GM21367 (cell line): ENCODE data around the gene NRXN3.

Experiments used
- ATAC-seq: cut with Tn5 transposase; IDR thresholded peaks from one replicate; pipeline ENCODE4 v1.9.1; 2021; ENCODE audit not compliant: unreplicated experiment

NRXN3 gene

DNA sequence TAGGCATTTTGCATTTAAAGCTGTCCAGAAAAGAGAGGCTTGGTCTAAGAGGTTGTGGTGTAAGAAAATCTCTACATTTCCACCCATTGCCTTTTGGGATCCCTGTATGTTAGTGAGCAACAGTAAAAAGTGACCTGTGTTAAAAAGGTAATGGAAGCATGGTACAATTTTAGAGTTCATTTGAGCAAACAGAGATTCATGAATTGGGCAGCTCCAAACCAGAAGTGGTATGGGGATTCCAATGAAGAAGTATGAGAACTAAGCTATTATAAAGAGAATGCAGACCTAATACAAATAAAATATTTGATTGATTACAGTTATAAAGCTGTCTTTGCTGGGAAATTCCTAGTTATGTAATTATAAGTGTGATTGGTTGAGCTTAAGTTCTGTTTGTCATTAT, 1134.1 kb downstream of the NRXN3 start:
- ATAC-seq, result no peak

DNA sequence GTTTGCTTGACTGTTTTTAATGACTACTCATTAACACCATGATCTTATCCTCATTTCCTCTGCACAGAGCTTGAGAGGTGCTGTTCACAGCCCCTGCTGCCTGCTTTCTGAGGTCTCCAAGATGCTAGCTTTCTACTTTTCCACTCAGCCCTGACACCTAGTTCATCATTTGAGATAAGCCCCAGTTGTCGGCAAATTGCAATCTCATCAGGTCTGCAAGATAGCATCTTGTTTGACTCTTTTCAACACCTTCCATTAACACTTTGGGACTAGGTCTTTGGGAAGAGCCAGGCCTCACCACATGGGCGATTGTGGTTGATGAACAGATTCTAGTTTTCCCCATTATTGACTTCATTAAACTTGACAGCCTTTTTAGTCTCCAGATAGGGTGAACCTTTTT, 1136.4 kb downstream of the NRXN3 start:
- ATAC-seq, result no peak

DNA sequence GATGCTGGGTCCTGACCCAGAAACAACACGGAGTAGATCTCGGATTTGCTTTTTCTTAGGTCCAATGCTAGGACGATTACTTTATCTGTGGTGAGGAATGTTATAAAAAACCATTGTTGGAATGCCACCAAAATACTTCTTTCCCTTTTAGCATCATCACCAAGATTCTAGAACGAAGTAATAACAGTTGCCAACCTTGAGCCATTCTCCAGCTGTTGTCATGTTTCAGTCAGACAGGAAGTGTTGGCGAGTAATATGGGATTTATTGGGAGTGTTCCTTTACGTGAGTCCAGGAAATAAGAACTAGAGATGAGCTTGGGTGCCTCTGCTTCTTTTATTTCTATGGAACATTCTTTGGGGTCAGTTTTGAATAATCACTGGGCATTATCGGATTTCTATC, 1148.2 kb downstream of the NRXN3 start:
- ATAC-seq, result no peak

DNA sequence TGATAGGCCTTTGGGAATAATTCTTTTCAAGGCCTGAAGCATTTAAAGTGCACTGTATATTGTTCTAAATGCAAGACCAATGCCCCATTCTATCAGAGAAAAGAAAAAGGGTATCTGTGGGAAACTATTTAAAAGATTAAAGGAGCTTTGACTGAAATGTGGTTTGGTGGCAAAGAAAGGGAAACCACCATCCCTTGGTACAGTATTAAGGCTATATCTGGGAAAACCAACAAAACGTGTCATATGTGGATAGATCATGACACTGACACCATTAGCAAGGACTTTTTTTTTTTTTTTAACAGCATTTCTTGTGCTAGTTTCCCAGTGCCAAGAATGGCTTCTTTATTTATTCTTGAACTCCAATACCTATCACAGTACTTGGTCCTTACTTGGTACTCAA, 1150.4 kb downstream of the NRXN3 start:
- no peak for ATAC-seq

DNA sequence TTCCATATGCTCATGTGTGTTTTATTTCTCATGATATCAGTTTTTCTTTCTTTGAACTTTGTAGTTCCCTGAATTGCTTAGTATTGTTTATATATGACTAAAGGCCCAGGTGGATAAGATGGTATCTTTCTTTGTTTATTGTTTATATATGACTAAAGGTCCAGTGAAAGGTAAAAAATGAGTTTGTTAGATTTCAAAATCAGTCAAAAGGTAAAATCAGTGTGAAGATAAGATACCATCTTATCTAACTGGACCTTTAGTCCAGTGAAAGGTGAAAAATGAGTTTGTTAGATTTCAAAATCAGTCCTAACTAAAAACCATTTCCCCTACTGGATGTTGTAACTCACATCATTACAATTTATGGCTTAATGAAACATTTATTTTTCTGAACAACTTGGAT, 1150.9 kb downstream of the NRXN3 start:
- ATAC-seq, result no peak

DNA sequence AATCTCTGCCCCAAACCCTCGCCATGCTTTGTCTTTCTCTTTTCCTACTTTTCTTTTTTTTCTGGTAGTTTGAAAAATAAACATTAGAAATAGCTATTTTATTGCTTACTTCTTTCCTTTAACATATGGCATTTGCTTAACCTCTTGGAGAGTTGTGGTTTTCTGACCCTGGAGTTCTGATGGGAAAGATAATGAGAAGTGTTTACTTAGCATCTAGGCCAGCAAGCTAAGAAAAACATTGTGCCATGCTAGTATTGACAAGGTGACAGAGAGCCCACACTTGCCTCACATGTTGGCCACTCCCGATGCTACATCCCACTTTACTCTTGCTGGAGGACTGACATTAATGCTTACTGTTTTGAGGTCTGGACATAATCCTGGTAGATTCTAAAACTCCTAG, 1154.9 kb downstream of the NRXN3 start:
- ATAC-seq, result no peak

DNA sequence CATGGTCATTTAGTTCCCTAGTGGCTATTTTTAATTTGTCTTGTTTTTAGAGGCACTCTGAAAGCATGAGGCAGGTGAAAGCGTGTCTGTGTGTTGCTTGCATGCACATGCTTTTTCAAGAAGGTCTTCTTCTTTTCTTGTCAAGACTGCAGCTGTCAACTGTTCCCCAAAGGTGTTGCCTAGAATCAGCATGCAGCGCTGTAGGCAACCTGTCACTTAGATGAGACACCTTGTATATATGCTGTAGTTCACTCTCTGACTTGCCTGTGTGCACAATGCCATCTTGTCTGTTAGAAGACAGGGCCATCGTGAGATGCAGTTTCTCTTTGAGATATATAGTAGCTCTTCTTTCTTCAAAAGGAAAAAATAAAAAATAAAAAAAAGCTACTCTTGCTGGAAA, 1155.4 kb downstream of the NRXN3 start:
- no peak for ATAC-seq

DNA sequence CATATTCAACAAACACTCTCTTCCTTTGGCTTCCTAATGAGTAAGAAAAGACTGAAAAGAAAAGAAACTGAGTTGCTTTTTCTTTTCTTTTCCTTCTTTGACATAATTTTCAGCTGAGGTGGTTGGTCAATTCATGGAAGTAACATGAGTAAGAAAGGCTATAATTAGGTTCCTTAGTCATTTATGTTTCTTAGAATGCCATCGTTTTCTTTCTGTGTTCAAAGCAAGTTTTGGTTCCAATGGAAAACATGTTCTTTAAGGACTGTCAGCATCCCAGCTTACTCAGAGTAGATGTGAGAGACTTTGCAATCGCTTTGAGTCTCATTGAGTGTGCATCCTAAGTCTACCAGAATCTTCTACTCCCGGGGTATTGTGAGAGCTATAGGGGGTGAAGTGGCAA, 1158.7 kb downstream of the NRXN3 start:
- ATAC-seq, result no peak

DNA sequence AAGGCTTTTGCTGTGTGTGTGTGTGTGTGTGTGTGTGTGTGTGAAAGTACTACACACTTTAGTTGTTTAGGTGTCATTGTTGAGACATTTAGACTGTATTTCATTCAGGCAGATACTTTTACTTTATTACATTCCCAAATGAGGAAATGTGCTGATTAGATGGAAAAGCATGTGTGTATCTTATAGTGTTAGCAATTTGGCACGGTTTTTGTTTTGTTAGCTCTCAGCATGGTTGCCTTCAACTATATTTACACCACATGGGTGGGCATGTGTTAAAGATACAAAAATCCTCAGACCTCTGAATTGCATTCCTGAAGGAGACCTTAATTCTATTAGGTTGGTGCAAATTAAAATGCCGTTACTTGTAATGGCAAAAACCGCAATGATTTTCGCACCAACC, 1161.7 kb downstream of the NRXN3 start:
- no peak for ATAC-seq

DNA sequence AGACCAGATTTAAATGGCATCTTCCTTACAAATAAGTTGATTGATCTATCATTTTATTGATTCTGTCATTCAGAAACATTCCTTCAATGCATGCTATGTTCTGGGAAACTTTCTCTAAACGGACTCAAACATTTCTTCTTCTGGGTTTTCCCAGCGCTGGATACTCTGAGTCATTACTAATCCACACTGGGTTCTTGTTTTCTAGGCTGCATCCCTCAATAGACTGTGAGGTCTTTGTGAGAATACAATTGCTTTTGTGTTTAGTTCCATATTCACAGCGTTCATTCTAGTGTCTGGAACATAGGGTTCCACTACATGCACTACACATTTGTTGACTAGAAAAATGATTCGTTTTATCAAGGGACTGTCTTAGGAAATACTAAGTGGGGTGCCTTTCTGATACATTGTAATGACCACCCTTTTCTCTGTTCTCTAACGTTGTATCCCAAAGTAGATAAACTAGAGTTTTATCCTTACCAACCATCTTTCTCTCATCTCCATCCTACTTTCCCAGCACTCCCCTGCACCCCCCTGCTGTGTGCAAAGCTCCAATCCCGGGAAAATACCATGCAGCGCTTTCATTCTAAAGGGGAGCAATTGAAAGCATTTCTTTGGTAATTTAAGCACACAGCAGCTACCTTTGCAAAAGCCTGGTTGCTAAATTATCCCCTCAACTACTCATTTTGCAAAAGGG, 1162.5 kb downstream of the NRXN3 start:
- ATAC-seq, result no peak

DNA sequence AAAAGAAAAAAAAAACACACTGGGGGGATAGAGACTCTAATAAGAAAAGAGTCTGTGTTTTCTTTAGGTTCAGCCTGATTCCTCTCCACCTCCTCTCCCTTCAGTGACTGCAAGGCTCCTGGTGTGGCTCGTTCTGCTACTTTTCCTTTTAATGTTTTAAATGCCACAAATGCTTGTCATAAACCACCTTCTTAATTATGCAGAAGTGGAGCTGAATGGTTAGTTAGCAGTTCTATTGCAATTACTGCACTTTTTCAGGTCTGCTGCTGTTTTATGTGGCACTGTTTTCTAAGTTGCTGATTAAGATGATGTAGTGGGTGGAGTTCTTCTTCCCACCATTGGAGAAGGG, 1163.0 kb downstream of the NRXN3 start:
- no peak for ATAC-seq

DNA sequence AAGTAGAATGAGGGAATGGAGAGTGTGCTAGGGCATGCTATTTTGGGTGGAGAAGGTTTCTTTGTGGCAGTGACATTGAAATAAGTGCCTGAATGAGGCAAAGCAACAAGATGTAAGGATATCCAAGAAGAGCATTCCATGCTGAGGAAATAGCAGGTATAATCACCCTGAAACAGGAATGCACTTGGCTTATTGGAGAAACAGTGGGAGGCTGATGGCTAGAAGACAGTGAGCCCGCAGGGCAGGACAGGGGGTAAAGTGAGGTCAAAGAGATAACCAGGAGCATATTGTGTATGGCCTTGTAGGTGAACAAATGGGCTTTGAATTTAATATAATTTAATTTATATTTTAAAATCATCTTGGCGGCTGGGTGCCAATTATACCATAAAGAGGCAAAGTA, 1164.1 kb downstream of the NRXN3 start:
- ATAC-seq, result no peak

DNA sequence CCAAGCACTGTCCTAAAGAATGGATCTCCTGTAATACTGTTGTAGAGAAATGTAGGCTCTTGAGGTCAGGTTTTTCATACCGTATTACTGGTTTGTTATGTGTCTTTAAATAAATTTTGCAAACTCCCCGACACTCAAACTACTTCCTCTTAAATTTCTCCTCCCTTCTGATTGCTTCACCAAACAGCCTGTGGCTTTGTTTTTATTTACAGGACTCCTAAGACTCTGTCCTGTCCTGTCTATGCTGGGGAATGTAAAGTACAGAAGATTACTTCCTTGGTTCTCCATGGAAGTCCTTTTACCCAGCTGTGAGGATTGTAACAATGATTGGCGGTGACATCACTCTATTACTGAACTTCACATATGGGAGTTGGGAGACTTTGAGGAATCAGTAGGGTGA, 1167.6 kb downstream of the NRXN3 start:
- no peak for ATAC-seq

DNA sequence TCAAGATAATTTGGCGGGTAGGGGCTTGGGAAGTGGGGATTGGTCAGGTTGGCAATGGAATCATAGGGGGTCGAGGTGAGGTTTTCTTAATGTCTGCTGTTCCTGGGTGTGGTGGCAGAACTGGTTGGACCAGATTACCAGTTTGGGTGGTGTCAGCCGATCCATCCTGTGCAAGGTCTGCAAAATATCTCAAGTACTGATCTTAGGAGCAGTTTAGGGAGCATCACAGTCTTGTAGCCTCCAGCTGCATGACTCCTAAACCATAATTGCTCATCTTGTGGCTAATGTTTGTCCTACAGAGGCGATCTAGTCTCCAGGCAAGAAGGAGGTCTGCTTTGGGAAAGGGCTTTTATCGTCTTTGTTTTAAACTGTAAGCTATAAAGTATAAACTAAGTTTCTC, 1172.8 kb downstream of the NRXN3 start:
- no peak for ATAC-seq

DNA sequence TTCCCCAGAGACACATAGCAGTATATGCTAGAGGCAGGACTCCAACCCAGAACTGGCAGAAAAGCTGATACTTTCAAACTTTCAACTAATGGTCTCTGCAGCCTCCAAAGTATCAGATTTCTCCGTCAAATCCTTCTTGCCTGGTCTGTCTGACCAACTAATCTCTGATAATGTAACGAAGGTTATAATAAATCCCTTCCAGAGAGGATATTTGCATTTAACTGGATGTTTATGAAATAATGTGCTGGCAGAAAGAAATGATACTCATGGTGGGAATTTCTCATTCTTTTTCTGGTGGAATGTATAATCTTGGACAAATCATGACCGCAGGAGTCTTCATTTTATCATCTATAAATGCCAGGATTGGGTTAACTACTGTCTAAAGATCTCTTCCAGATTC, 1180.8 kb downstream of the NRXN3 start:
- no peak for ATAC-seq

DNA sequence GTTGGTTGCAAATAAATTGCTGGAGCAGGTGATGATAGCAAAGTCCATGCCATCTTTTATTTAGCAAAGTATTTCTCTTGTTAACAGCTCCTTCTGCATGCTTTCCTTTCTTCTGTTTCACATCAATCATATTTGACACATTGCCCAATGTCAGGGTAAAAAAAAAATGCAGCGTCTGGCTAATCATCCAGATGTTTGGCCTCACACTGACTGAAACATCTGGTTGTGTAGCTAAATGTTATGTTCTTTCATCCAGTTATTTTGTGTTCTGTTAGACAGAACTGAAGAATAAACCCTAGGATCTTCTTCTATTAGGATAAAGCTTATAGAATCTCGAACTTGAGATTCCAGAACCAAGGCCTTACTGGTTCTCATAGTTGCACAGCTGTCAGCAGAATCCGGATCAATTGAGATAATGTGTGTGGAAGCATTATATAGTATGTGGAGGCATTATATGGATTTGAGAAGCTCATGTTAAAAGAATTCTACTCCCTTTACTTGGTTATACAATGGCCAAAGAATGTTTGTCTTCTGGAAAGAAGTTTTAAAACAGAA, 1182.0 kb downstream of the NRXN3 start:
- no peak for ATAC-seq

DNA sequence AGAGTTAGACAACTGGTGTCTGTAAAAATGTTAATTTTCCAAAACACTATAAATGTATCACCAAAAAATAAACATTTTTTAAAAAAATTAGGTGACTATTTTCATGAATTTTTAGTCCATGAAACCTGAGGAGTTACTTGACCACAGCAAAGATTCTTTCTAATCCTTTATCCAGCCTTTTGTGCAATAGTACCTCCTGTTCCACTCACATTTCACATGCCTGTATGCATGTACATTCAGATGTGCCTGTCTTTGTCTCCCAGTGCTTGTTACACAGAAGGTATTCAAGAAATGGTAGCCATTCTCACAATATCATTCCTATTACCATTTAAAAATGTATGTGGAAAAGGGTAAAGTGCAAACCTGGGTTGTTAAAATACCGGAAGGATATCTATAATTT, 1184.2 kb downstream of the NRXN3 start:
- no peak for ATAC-seq

DNA sequence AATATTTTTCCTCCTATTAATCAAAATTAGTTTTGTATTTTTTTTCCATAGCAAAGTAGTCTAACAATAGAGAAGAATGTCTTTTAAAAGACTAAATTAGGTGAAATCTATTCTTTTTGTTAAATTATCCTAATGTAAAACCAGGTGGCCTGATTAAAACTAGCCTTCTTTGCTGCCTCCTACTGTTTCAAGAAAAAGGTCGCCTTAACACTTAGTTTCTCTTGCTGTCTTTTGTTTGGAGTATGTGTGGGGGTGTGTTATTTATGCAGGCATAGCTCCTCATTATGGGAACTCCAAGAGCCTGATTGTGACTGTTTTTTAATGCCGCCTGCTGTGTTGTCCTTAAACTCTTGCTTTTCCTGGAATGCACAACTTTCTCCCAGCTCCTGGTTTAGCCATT, 1185.9 kb downstream of the NRXN3 start:
- no peak for ATAC-seq

DNA sequence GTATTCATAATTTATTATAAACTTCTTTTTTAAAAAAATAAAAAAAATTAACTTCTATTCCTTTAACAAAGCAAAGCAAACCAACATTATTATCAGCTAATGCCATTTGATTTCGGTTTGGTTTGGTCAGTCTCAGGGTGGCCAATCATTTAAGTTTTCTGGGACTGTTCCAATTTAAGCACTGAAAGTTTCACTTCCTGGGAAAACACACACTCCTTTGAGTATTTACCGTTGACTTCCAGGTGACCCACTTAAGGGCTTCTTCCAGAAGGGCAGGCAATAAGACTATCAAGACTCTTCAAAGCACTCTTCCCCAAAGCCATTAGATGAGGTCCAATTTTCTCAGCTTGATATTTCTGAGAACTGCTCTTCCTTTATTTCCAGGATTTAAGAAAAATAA, 1187.1 kb downstream of the NRXN3 start:
- ATAC-seq, result no peak

DNA sequence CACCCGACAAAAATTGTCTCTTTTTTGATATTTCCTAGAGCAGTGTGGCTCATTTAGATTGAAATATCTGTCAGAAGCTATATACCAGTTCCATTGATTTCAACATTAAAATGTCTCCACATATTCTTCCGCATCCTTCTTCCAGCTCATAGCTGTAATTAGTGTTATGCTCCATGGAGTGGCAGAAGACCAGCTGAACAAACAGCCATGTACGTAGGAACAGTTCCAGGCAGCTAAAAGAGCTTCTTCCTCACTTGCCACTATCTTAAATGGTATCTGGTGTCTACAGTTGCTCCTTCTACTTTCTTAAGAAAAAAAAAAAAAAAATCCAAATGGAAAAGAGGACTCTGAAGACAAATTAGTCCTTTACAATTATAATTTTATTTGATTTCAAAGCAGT, 1193.1 kb downstream of the NRXN3 start:
- ATAC-seq, result no peak

DNA sequence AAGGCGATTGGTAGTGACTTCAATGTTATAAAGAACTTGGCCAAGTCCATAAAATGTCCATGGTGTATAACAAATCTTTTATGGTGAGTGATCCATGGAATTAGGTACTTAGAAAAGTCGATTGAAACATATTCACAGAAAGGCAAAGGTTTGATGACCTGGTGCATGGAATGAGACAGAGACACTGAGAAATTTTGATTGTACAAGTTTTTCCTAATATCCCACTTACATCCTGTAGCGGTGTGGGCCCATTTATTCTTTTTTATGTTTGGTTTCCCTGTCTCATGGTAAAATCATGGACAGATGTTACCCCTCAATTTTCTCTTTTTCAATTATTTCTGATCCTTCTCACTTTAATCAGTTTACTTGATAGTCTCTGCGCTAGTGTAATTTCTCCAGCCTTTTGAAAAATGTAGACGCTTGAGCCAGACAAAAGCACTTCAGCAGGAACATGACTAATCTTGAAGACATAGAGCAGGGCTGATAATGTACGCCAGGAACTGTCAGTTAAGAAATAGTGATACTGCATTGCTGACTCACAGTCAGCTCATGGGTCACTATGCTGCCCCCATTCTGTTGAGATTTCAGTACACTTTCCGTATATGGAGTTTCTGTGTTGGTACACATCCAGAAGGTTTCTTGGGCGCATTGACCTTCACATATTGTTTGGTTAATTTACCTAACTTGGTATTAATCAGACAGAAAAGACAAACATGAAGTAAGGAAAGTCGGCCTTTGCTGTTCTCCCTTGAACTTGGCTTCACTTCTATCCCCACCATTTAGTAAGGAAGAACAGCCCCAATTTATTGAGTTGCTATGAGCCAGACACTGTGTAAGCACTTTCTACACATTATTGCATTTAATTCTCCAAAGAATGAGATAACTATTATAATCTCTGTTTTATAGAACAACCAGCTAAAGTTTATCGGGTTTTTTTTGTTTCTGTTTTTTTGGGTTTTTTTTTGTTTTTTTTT, 1199.5 kb downstream of the NRXN3 start:
- no peak for ATAC-seq

DNA sequence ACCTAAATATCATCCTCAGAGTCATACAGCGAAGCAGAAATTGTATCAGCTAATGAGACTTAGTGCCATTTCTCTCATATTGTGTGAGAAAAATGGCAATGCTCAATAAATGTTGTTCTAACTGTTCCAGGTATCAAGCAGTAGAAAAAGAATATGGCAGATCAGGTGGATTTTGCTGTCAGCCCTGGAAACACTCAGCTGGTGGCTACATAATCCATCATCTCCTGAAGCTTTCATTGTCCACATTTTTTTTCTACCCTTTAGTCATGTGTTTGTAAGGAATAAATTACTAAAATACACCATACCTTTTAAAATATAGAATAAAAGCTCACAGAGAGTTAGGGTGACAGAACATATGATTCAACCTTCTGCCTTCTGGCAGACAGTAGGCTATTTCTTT, 1200.8 kb downstream of the NRXN3 start:
- no peak for ATAC-seq
